NCI-H146 (cell line): ENCODE measurements around the gene KLHL42.
"Not testable (repeated sequence)": the region's sequence is repeated elsewhere in the genome, so short reads cannot be mapped to it uniquely, and the experiment has no call there.

Experiments used
- DNase-seq: peaks from one replicate; lab custom pipeline; 2025; lab: John Stamatoyannopoulos, UW

KLHL42 gene, protein sequence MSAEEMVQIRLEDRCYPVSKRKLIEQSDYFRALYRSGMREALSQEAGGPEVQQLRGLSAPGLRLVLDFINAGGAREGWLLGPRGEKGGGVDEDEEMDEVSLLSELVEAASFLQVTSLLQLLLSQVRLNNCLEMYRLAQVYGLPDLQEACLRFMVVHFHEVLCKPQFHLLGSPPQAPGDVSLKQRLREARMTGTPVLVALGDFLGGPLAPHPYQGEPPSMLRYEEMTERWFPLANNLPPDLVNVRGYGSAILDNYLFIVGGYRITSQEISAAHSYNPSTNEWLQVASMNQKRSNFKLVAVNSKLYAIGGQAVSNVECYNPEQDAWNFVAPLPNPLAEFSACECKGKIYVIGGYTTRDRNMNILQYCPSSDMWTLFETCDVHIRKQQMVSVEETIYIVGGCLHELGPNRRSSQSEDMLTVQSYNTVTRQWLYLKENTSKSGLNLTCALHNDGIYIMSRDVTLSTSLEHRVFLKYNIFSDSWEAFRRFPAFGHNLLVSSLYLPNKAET

DNA sequence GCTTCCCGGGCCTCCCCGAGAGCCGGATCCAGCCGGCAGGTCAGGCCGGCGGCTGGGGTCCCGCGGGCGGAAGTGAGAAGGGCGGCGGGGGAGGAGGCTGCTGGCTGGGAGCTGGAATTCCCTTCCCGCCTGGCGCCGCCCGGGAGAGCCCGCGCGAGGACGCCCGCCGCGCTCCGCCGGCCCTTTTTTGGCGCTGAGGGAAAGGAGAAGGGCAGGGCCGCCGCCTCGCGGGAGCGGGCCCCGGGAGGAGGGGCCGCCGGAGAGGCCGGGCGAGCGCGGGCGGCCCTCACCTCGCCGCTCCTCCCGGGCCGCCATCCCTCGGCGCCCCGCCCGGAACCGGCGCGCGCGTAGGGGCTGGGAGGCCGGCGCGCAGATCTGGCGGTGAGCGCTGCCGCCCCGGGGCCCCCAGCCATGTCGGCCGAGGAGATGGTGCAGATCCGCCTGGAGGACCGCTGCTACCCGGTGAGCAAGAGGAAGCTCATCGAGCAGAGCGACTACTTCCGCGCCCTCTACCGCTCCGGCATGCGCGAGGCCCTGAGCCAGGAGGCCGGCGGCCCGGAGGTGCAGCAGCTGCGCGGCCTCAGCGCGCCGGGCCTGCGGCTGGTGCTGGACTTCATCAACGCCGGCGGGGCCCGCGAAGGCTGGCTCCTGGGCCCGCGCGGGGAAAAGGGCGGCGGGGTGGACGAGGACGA is at the start of gene KLHL42, which contains the start of gene MANSC4:
KLHL42 (plus strand) TSS at position 314 of the 692 bp plus-strand sequence; CDS start at position 412, 98 bp downstream.
MANSC4 (minus strand) TSS at position 317 of the 692 bp plus-strand sequence. CDS start 8,960 bp downstream, outside the sequence.
- peak; percentile 86 for DNase-seq

DNA sequence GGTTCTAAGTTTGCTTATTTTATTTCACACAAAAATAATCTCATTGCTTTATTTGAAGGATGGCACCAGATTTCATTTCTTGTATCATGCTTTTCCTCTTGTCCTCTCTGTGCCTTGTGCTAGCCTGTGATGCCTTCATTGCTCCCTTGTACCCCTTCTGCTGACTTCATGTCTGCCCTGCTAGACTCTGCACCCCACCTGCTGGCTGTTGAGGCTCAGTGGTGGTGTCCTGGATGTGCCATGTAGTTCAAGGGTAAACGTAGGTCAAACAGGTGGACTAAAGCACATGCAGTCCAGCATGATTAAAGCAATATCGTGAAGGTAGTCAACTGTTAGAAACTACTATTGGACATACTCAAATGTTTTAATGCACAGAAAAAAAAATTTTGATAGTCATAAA is 47.8 kb upstream of the KLHL42 start:
- DNase-seq, result peak; percentile 5

DNA sequence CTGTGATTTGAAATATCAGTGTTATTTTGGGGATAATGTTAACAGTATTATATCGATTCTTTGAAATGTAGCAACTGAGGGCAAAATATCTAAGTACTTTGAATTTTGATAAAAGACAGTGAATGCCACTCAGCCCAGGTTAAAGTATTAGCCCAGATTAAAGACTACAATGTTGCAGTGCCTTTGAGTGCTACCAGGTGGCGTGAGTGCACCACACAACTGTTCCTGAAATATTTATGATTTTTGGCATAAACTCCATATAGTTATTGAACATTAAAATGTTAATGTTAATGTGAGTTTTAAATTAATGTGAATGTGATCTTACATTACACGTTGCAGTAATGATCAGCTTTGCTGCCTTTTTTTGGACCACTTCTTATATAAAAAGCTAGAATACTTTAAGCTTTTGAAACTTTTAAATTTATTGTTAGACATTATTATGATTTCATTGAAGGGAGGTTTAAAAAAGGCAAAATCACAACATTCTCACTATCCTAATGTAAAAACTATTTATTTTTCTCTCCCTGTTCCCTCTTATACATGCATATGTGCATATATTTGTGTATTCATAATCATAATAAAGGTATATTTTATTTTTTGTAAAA is 46.9 kb upstream of the KLHL42 start:
- peak; percentile 24 for DNase-seq

DNA sequence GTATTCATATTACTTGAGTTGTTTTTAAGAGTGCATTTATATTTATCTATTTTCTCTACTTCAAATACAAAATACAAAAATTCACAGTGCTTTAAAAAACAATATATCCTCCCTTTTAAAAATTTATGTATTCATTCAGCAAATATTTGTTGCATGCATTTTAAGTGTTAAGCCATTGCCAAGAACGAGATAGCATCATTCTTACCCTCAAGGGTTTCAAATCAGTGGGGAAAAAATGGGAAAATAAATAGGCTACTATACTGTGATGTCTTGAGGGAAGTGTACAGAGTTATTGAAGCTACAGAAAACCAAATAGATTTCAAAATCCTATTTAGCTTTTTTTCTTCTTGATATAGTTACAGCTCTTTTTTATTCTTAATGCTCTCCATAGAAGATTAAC is 46.2 kb upstream of the KLHL42 start:
- no peak for DNase-seq

DNA sequence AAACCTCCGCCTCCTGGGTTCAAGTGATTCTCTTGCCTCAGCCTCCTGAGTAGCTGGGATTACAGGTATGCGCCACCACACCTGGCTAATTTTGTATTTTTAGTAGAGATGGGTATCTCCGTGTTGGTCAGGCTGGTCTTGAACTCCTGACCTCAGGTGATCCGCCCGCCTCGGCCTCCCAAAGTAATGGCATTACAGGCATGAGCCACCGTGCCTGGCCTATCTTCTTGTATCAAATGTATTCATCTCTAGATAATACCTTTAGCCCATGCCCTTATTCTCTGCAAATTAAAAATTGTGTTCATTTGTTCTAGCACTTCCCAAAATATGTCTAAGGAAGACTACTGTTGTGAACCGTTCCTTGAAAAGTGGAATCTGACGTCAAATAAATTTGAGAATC is 45.7 kb upstream of the KLHL42 start:
- DNase-seq, result not testable (repeated sequence)

DNA sequence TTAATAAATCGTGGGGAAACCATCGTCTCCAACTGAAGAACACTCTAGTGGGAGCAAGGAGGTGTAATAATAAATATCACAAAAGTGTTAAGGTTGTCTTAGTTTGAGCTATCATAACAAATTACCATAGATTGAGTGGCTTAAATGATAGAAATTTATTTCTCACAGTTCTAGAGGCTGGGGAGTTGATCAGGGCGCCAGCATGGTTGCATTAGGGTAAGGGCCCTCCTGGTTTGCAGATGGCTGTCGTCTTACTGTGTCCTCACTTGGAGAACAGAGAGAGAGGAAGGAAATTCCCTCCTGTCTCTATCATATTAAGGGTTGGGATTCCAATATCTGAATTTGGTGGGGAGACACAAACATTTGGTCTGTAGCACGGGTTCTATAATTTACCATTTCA is 36.4 kb upstream of the KLHL42 start:
- no peak for DNase-seq

DNA sequence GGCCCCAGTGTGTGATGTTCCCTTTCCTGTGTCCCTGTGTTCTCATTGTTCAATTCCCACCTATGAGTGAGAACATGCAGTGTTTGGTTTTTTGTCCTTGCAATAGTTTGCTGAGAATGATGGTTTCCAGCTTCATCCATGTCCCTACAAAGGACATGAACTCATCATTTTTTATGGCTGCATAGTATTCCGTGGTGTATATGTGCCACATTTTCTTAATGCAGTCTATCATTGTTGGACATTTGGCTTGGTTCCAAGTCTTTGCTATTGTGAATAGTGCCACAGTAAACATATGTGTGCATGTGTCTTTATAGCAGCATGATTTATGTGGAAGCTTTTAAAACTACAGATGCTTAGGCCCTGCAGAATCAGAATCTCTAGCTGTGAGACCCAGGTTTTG is 34.3 kb upstream of the KLHL42 start:
- DNase-seq, result not testable (repeated sequence)

DNA sequence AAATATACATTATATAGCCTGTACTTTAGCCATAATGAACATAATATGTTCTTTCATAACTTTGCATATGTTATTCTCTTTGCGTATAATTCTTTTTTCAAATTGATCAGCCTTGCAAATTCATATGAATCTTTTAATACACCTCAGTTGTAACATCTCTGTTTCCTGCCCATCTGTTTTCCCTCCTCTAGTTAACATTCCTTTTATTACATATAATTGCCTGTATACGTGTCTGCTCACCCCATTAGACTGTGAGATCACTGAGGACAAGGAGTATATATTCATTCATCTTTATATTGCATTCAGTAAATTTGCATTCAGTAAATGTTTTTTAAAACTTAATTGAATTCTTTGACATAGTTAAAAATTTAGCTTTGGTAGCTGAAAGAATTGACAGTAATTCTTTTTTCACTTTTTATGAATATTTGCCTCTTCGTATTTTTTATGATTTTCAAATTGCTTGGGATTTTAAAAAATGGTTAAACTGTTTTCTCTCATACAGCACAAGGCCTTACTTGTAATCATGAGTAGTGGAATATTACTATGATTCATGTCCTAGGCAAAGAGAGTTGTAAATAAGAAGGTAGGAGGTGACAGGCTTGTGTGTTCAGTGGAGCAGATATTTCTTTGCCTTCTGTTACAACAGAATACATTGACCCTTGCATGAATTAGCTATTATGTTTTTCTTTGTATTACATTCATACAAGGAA is 32.8 kb upstream of the KLHL42 start:
- DNase-seq, result no peak

DNA sequence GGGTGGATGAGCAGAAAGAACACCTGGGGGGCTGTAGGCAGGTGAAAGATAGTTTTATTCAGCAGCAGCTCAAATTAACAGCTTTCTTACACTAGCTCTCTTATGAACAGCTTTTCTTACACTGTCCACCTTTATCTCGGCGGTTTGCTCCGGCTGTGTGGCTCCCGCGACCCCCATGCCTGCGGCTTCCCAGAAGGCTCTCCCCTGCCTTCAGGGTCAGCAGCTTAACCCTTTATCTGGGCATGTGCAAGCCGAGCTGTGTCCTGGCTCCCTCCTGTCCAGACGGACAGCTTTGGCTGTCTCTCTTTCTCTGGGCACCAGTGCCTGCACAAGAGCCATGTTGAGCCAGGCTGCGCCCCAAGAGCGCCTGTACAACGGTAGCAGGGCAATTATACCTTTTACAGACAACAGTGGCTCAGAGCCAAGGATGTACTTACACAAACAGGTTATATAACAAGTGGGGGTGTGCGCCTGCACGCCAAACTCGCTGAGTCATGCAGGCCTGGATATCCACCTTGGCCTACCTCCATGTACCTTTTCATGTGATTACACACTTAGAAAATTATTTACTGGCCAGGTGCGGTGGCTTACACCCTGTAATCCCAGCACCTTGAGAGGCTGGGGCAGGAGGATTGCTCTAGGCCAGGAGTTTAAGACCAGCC is 28.5 kb upstream of the KLHL42 start:
- DNase-seq, result peak; percentile 54

DNA sequence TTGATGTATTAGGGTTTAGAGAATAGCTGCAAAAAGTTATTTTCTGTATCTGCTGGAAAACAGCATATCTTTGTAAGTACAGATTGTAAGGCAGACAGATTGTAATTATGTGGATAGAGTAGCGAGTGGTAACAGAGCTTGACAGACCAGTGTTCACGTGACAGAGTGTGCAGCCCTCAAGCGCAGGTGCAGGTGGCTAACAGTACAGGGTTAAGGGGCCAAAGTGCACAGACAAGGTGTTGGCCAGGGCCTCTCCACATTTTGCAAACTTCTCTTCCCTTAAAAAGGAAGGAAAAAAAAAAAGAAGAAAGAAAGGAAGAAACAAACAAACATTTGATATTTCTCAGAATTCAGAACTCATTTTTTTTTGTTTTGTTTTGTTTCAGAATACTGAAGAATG is 25.2 kb upstream of the KLHL42 start:
- no peak for DNase-seq

DNA sequence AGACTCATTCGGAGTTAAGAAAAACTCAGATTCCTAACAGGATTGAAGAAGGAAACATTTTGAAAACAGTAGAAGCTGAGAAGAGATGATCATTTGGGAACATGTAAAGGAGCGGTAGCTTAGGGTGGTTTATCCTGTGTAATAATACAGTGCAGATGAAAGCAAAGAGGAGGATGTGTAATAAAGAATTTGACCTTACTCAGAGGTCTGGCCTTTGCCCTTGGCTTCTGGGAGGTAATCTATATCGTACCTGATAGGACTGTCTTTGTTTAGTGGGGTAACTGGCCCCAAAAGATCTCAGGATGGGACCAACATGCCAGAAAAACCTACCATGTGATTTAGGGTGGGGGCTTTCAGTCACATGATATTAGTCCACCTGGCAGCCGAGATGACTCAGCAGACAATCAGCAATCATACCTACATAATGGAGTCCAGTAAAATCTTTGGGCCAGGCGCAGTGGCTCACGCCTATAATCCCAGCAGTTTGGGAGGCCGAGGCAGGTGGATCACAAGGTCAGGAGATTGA is 23.3 kb upstream of the KLHL42 start:
- DNase-seq, result no peak

DNA sequence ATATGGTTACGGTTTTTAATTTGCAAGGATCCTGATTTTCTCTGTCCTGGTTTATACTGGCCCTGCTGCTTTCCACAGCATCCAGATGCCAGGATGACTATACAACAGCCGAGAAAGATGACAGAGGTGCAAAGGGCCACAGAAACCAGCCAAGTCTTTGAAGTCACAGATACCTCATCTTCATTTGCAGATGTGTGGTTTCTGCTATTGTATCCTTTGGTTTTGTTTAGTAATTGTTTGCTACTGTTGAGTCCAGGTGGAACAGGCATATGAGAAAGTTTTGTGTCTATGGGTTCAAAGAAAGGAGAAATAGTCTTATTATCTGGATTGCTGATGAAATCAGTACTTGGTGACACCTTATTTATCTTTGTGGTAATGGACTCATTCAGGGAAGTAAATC is 17.3 kb upstream of the KLHL42 start:
- no peak for DNase-seq

DNA sequence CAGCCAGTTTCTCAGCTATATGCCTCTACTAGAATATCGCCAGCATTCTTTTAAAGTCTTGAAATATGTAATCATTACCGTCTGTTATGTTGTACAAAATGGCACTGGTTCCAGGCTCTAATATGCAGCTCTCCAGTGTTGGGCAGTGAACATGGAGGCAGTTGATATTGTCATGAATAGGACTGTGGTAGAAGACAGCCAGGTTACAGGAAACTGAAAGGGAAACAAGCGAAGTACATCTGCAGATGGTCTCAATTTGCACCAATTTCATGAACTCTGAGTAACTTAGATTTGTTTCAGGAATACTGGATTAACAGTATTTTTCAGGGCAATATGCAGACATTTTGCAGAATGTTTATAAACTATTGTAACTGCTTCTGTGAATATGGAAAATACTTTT is 13.4 kb upstream of the KLHL42 start:
- DNase-seq, result no peak

DNA sequence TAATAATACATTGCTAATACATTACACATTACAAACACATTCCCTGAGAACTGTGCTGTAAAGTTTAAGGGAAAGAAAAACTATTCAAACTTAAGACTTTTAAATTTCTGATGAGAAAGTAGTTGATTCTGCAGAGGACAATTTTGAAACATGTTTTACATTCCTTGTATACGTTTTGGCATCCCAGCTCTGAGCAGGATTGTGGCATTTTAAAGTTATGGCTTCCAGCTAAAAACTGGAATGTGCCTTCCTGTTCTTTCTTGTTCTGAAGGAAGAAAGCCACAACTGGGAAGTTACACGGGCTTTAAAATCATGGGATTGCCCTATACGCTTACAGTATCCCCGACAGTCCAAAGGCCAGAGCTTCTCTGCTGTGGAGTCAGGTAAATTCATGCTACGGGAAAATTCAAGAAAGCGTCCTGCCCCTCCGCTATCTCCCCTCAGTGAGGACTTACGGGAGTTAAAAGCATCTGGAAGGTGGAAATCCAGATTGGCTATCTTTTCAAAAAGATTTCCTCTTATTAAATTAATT is 10.8 kb upstream of the KLHL42 start:
- DNase-seq, result no peak

DNA sequence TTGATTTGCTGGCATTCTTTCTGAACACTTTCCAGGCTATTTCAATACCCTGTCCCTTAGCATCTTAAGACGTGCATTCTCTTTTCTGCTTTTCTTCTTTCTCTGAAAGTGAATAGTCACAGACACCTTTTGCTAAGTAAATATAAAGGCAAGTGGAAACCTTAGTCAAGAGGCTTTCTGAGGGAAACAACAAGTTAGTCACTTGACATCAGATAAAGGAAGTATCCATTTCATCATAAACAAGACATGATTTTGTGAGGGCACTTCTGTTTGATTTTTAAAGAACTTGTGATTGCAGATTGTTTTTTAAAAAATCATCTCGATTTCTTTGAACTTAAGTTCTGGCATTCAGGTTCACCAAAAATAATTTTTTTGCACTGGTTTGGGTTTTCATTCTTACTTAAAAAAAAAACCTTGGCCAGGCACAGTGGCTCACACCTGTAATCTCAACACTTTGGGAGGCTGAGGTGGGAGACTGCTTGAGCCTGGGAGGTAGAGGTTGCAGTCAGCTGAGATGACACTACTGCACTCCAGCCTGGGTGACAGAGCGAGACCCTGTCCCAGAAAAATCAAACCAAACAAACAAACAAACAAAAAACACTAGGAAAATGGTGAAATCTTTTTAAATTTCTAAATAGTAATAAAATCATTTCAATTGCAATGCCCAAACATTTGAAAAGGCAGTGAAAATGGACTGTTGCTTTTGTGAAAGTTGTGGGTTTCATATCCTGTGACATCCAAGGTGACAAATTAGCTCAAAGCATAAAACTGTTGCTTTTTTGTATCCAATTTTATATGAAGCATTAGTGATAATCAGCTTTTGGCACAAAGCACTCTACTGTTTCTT is 8.3 kb upstream of the KLHL42 start:
- DNase-seq, result no peak

DNA sequence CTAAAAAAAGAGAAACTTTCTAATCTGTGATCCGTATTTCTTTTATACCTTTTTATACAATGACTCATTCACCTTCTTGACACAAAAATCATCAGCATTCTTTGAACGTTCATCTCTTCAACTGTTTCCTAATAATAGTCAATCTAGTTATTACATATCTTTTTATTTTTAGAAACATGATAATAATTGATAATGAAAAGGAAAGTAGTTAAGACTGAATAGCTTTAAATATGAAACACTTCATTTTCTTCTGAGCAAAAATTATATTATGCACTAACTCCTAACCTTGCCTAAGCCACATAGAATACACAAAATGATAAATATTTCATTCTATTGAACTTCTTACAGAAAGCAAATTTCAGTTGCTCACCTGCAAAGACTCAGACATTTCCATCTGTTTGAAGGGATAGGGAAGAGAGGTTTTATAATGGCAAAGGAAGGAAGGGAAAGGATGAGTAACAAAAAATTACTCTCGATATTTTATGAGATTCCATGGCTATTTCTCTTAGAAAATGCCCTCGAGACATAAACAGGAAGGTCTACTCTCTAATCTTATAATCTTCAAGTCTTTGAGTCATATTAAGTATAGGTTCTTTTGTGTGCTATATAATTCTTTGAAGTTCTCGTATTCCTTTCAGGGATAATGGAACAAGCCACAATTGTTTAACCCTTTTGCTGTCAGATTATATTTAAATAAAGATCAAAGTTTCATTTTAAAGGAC is 7.5 kb upstream of the KLHL42 start:
- DNase-seq, result no peak

DNA sequence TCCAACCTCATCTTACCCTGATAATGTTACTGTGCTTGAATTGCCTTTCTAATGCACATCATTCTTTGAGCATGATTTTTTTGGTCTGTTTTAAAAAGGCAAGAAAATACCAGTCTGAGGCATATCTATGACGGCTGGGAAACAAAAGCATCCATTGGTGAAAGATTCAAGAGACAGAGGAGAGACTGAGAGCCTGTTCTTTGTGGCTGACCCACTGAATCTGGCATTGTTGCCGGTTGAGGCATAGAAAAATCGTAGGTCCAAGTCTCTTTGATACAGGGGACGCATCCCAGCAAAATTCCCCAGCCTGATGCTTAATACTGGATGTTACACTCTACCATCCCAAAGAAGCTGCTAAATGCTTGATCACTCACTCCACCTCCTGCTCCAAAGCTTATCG is 2.9 kb upstream of the KLHL42 start:
- no peak for DNase-seq

DNA sequence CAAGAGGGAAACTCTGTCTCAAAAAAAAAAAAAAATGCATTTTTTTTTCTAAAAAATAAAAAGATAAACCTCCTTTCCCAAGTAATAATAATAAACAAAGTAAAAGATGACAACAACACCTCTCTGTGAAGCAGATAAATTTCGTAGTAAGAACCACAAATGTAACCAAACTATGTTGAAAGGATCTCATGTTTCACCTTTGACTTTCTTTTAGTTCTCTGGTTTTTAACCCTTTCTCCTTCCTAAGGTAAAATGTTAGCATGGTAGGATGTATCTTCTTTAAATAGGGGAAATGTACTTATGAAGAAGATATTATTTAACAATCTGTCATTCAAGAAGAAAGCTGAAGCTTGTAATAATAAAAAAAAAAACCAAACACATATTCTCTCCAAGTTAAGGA is 1.8 kb upstream of the KLHL42 start:
- no peak for DNase-seq

DNA sequence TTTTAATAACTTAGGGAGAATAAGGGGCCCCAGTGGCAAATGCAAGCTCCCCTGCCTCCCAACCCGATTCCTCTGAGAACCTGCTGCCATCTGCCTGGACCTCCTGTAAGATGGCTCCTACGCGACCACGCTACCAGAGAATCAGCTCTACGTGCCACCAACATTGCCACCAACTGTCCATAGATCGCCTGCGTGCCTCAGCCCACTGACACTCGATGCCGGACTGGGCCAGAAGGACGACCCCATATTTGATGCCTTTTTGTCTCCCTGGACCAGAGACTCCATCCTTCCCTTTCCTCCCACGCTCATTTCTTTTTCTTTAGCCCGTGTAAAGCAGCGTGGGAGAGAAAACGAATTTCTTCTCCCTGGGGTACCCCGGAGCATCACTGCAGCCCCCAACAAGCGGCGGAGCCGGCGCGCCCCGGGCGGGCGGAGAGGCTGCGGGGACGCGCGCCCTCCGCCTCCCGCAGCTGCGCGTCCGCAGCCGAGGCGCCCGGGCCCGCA is 565 bp upstream of the KLHL42 start:
- DNase-seq, result peak; percentile 76
